HepG2 (cell line): Measurements from ENCODE around the gene FAM118B. TPM values are rescaled to one million over a fixed set of nuclear protein-coding genes. Genes with fewer than 3 reads are reported as not detected.

Source experiments
- AGO2 ChIP-seq: fragments of 200-400 bp; formaldehyde crosslinking; optimal IDR thresholded peaks from 2 replicates; pipeline ENCODE3; 2017; ENCODE audit warnings: mild to moderate bottlenecking, low read depth, low read length, moderate library complexity
- ATF4 ChIP-seq, 2 experiments: fragments of 450-650 bp in 1 of 2; sonication (generic) in 1 of 2; formaldehyde crosslinking; IDR thresholded peaks; 2 replicates each; pipeline versions ENCODE4 v1.5.0 to v1.8.0; 2020 to 2022; ENCODE audit warnings: mild to moderate bottlenecking in 1 of 2, missing genetic modification reagents in 1 of 2
- CERS6 ChIP-seq: sonication (generic); formaldehyde crosslinking; IDR thresholded peaks from 2 replicates; pipeline ENCODE4 v1.5.0; 2020; ENCODE audit warnings: missing genetic modification reagents
- FLYWCH1 ChIP-seq: sonication (generic); formaldehyde crosslinking; IDR thresholded peaks from 2 replicates; pipeline ENCODE4 v1.8.1; 2023; ENCODE audit warnings: mild to moderate bottlenecking, missing genetic modification reagents
- FOXP1 ChIP-seq, 2 experiments: fragments of 450-650 bp in 1 of 2; IDR thresholded peaks; 2 replicates each; pipeline ENCODE4 v1.6.1; 2017 to 2018; ENCODE audit warnings: antibody characterized with exemption in 1 of 2
- HIC2 ChIP-seq: sonication (generic); formaldehyde crosslinking; IDR thresholded peaks from 2 replicates; pipeline ENCODE4 v1.9.0; 2022; ENCODE audit warnings: low read depth, missing genetic modification reagents
- HNRNPUL1 ChIP-seq: fragments of 200-400 bp; formaldehyde crosslinking; IDR thresholded peaks from 2 replicates; pipeline ENCODE4 v1.6.1; 2017; ENCODE audit warnings: low read depth, mild to moderate bottlenecking, low read length, moderate library complexity
- IKZF5 ChIP-seq: IDR thresholded peaks from 2 replicates; pipeline ENCODE4 v1.6.1; 2018; ENCODE audit warnings: missing genetic modification reagents, mild to moderate bottlenecking, missing compliant biosample characterization
- RBAK ChIP-seq: sonication (generic); formaldehyde crosslinking; IDR thresholded peaks from 2 replicates; pipeline ENCODE4 v1.5.1; 2020; ENCODE audit warnings: mild to moderate bottlenecking, missing genetic modification reagents
- RBM22 ChIP-seq: fragments of 200-400 bp; formaldehyde crosslinking; optimal IDR thresholded peaks from 2 replicates; pipeline ENCODE3; 2017; ENCODE audit warnings: mild to moderate bottlenecking, low read length, moderate library complexity
- SETDB1 ChIP-seq: sonication (generic); formaldehyde crosslinking; IDR thresholded peaks from 2 replicates; pipeline ENCODE4 v1.5.1; 2020; ENCODE audit warnings: missing genetic modification reagents, mild to moderate bottlenecking, borderline replicate concordance
- TEAD2 ChIP-seq: sonication (generic); formaldehyde crosslinking; IDR thresholded peaks from 2 replicates; pipeline ENCODE4 v1.9.0; 2021; ENCODE audit warnings: missing genetic modification reagents
- TFDP1 ChIP-seq: IDR thresholded peaks from 2 replicates; pipeline ENCODE4 v1.6.1; 2016; ENCODE audit warnings: missing compliant biosample characterization, missing genetic modification reagents, borderline replicate concordance
- ZBTB46 ChIP-seq: sonication (generic); formaldehyde crosslinking; IDR thresholded peaks from 2 replicates; pipeline ENCODE4 v1.4.0; 2020; ENCODE audit warnings: mild to moderate bottlenecking, missing genetic modification reagents, borderline replicate concordance
- ZFP41 ChIP-seq: sonication (generic); formaldehyde crosslinking; IDR thresholded peaks from 2 replicates; pipeline ENCODE4 v1.4.0; 2020; ENCODE audit warnings: mild to moderate bottlenecking, missing genetic modification reagents, borderline replicate concordance
- ZFP82 ChIP-seq: sonication (generic); formaldehyde crosslinking; IDR thresholded peaks from 2 replicates; pipeline ENCODE4 v1.5.1; 2020; ENCODE audit warnings: mild to moderate bottlenecking, missing genetic modification reagents, borderline replicate concordance
- ZFY ChIP-seq: sonication (generic); formaldehyde crosslinking; IDR thresholded peaks from 2 replicates; pipeline ENCODE4 v1.4.0; 2020; ENCODE audit warnings: missing genetic modification reagents
- ZGPAT ChIP-seq: IDR thresholded peaks from 2 replicates; pipeline ENCODE4 v1.6.1; 2016; ENCODE audit warnings: mild to moderate bottlenecking
- polyA plus RNA-seq, 8 experiments: library from polyadenylated mRNA; depleted of rRNA in 3 of 8; stranded (reverse) in 7 of 8; unstranded in 1 of 8; fragments of >200 nt; fragmentation: Illumina TruSeq in 4 of 8; extraction: Trizol in 4 of 8; gene quantifications; 2 replicates each; pipeline versions ENCODE4 v1.2.1 to v1.2.3, GENCODE V29; 2011 to 2016; ENCODE audit warnings: low read depth in 4 of 8, missing spikeins in 1 of 8, mixed read lengths in 1 of 8; ENCODE audit not compliant: insufficient read depth in 1 of 8
- total RNA-seq, 5 experiments: library from RNA; depleted of rRNA; stranded (reverse); fragments of >200 nt; fragmentation: Illumina TruSeq; extraction: Trizol; gene quantifications; 2 replicates each; pipeline ENCODE4 v1.2.3, GENCODE V29; 2016; ENCODE audit warnings: low read depth in 1 of 5

Gene FAM118B
- total and polyA plus RNA-seq, 2 of the 13 experiments (the other 11 are each of a cell fraction or from before 2014, with no cell fraction given): 10.2 to 25.7 TPM

GRCh38 chr11:126211236-126212088, at the start of gene FAM118B, which contains the start of gene RPUSD4 (continued):
- TF ChIP-seq CERS6 (no peak), RBM22 (no peak), ZGPAT (CRISPR knock-in tag) (peak; percentile 89), ZFP41 (CRISPR knock-in tag) (peak; percentile 28; the same call in 1 of the 2 replicates), TFDP1 (CRISPR knock-in tag) (peak; percentile 60; the same call in 1 of the 2 replicates), FLYWCH1 (CRISPR knock-in tag) (no peak), FOXP1 (IDR thresholded peaks at IDR 0.05) (no peak), FOXP1 (CRISPR knock-in tag; IDR thresholded peaks at IDR 0.05) (no peak), ZFY (CRISPR knock-in tag) (peak; percentile 81), ZBTB46 (CRISPR knock-in tag) (no peak; the same call in 1 of the 2 replicates), AGO2 (peak; percentile 57), ATF4 (CRISPR knock-in tag; IDR thresholded peaks at IDR 0.05) (0 out of 4 replicates have a peak, but pooled peaks of 1 of the 2 experiments have one; percentile 39), HNRNPUL1 (no peak), SETDB1 (CRISPR knock-in tag) (no peak), TEAD2 (CRISPR knock-in tag) (no peak), HIC2 (CRISPR knock-in tag) (no peak), IKZF5 (CRISPR knock-in tag) (peak; percentile 74; the same call in 1 of the 2 replicates), RBAK (CRISPR knock-in tag) (no peak), ZFP82 (CRISPR knock-in tag) (no peak)
